CD14-positive monocyte (primary cell): ENCODE measurements around the gene ANTXR1. TPM values are rescaled to one million over a fixed set of nuclear protein-coding genes. Genes with fewer than 3 reads are reported as not detected.

Experiments
- DNase-seq, 3 donors: peaks; one replicate each; pipeline ENCODE4 v3.0.0-alpha.2; 2011 to 2022
- H2AFZ ChIP-seq: 2 replicates; pipeline ENCODE4 v1.6.0; 2012; ENCODE audit warnings: mild to moderate bottlenecking, low read depth, low read length, inconsistent platforms; ENCODE audit not compliant: insufficient read depth, poor library complexity, severe bottlenecking
- H3K27ac ChIP-seq, 2 donors: 1 replicate in 1 of 2; 2 replicates in 1 of 2; pipeline ENCODE4 v1.5.1; 2012 to 2013; ENCODE audit warnings: low read length in 2 of 2, control low read depth in 1 of 2, inconsistent platforms in 1 of 2, low read depth in 1 of 2, mild to moderate bottlenecking in 1 of 2
- H3K27me3 ChIP-seq, 2 donors: one replicate each; pipeline versions ENCODE4 v1.6.0 to v1.6.1; 2011 to 2013; ENCODE audit warnings: low read length in 2 of 2; ENCODE audit not compliant: control insufficient read depth in 2 of 2, insufficient read depth in 2 of 2
- H3K36me3 ChIP-seq, 2 donors: replicated peaks in 1 of 2; 1 replicate in 1 of 2; 2 replicates in 1 of 2; pipeline versions ENCODE4 v1.5.1 to v1.6.1; 2012 to 2013; ENCODE audit warnings: low read length in 2 of 2, control low read depth in 1 of 2, inconsistent platforms in 1 of 2, mild to moderate bottlenecking in 1 of 2; ENCODE audit not compliant: insufficient read depth in 2 of 2, control insufficient read depth in 1 of 2
- H3K4me1 ChIP-seq, 2 donors: 1 replicate in 1 of 2; 2 replicates in 1 of 2; pipeline versions ENCODE4 v1.5.1 to v1.6.1; 2012 to 2013; ENCODE audit warnings: low read length in 2 of 2, control low read depth in 1 of 2, inconsistent platforms in 1 of 2, mild to moderate bottlenecking in 1 of 2, moderate library complexity in 1 of 2; ENCODE audit not compliant: insufficient read depth in 2 of 2, control insufficient read depth in 1 of 2
- H3K4me2 ChIP-seq: replicated peaks from 2 replicates; pipeline ENCODE3; 2012; ENCODE audit warnings: low read length, moderate library complexity, mild to moderate bottlenecking; ENCODE audit not compliant: poor library complexity, severe bottlenecking; ENCODE audit errors: extremely low read depth
- H3K4me3 ChIP-seq, 3 experiments: fragments of 200-600 bp in 1 of 3; sonication (generic) in 1 of 3; replicated peaks in 1 of 3; 1 replicate in 2 of 3; 2 replicates in 1 of 3; pipeline ENCODE4 v1.5.1; 2011 to 2013; ENCODE audit warnings: low read length in 3 of 3, mild to moderate bottlenecking in 3 of 3, control low read depth in 2 of 3, low read depth in 2 of 3, inconsistent platforms in 1 of 3, moderate library complexity in 1 of 3
- H3K79me2 ChIP-seq: 2 replicates; pipeline ENCODE4 v1.6.0; 2012; ENCODE audit warnings: mild to moderate bottlenecking, control low read depth, inconsistent platforms, low read length, moderate library complexity; ENCODE audit not compliant: insufficient read depth
- H3K9ac ChIP-seq: 2 replicates; pipeline ENCODE4 v1.6.0; 2017; ENCODE audit warnings: low read length, mild to moderate bottlenecking; ENCODE audit not compliant: insufficient read depth, poor library complexity, severe bottlenecking
- H3K9me3 ChIP-seq, 2 donors: replicated peaks in 1 of 2; 1 replicate in 1 of 2; 2 replicates in 1 of 2; pipeline versions ENCODE4 v1.5.1 to v1.6.1; 2012 to 2013; ENCODE audit warnings: low read length in 2 of 2, control low read depth in 1 of 2; ENCODE audit not compliant: control insufficient read depth in 1 of 2, insufficient read depth in 1 of 2
- H4K20me1 ChIP-seq: 2 replicates; pipeline ENCODE4 v1.6.0; 2012; ENCODE audit warnings: mild to moderate bottlenecking, low read length, control low read depth, moderate library complexity; ENCODE audit not compliant: insufficient read depth
- H3K27ac Mint-ChIP-seq, 7 donors: one replicate each; pipeline ENCODE4 v1.8.0; 2020; ENCODE audit warnings: mild to moderate bottlenecking in 7 of 7, mixed read lengths in 7 of 7, moderate library complexity in 6 of 7, inconsistent platforms in 2 of 7
- H3K27me3 Mint-ChIP-seq, 3 donors: one replicate each; pipeline ENCODE4 v1.8.0; 2021 to 2022; ENCODE audit warnings: low read depth in 3 of 3, mild to moderate bottlenecking in 3 of 3, mixed read lengths in 3 of 3, moderate library complexity in 3 of 3, inconsistent platforms in 1 of 3
- H3K36me3 Mint-ChIP-seq, 2 donors: one replicate each; pipeline ENCODE4 v1.8.0; 2020; ENCODE audit warnings: mixed read lengths in 2 of 2, inconsistent platforms in 1 of 2, mild to moderate bottlenecking in 1 of 2
- H3K4me1 Mint-ChIP-seq: one replicate; pipeline ENCODE4 v1.8.0; 2020; ENCODE audit warnings: mild to moderate bottlenecking, mixed read lengths
- H3K4me3 Mint-ChIP-seq, 2 donors: one replicate each; pipeline ENCODE4 v1.8.0; 2020; ENCODE audit warnings: mild to moderate bottlenecking in 2 of 2, mixed read lengths in 2 of 2, moderate library complexity in 1 of 2
- H3K9me3 Mint-ChIP-seq, 7 donors: one replicate each; pipeline ENCODE4 v1.8.0; 2020 to 2022; ENCODE audit warnings: mixed read lengths in 7 of 7, mild to moderate bottlenecking in 6 of 7, moderate library complexity in 6 of 7, inconsistent platforms in 2 of 7
- CTCF ChIP-seq: fragments of 200-600 bp; IDR thresholded peaks from one replicate; pipeline ENCODE4 v1.8.0; 2022; ENCODE audit warnings: antibody characterized with exemption, mild to moderate bottlenecking
- WGBS: methylation state at CpG from one replicate; pipeline ENCODE4 v1.1.5; 2013; ENCODE audit warnings: missing lambda C conversion rate; ENCODE audit not compliant: insufficient coverage; 5-methylcytosine and 5-hydroxymethylcytosine counted together
- intact Hi-C, 2 donors: fragments of 100-400 bp; cut with micrococcal nuclease; formaldehyde crosslinking; loops; one replicate each; pipeline versions ENCODE4 v1.15.0 to v1.15.1; 2023
- polyA plus RNA-seq, 3 donors: library from polyadenylated mRNA; depleted of rRNA in 1 of 3; unstranded in 2 of 3; stranded (reverse) in 1 of 3; fragments of 300-500 nt in 2 of 3; fragments of >200 nt in 1 of 3; fragmentation: Illumina TruSeq in 2 of 3; gene quantifications; 1 replicate in 2 of 3; 2 replicates in 1 of 3; pipeline ENCODE4 v1.2.3, GENCODE V29; 2012 to 2021

ANTXR1 gene
- polyA plus RNA-seq, 3 donors, result not detected

GRCh38 chr2:69087912-69088240 lies 74.9 kb downstream of the ANTXR1 start:
- H3K4me1 Mint-ChIP-seq, result peaks cover 30% of the 10 kb centered on the region
- H3K4me1 ChIP-seq, result peaks cover 30 to 42% of the 10 kb centered on the region in 2 donors
- H2AFZ ChIP-seq, result no peak overlapping the region
- no peak for DNase-seq
- H3K4me3 ChIP-seq, result no peak overlapping the region
- H3K27ac ChIP-seq, result no peak overlapping the region
- no peaks in the 10 kb centered on the region for H3K79me2 ChIP-seq
- H3K27me3 Mint-ChIP-seq, result peaks cover 0 to 5% (median 2%) of the 10 kb centered on the region in 3 donors
- no peaks in the 10 kb centered on the region for H3K36me3 ChIP-seq
- no peaks in the 10 kb centered on the region for H3K27me3 ChIP-seq
- 88% methylated on average over 1 of the region's 1 CpG for WGBS
- no peak overlapping the region for H3K27ac Mint-ChIP-seq
- H4K20me1 ChIP-seq, result no peaks in the 10 kb centered on the region
- H3K36me3 Mint-ChIP-seq, result no peaks in the 10 kb centered on the region
- intact Hi-C loops, result no loop called here
- no peak overlapping the region for H3K9ac ChIP-seq
- no peaks in the 10 kb centered on the region for H3K9me3 ChIP-seq
- H3K4me2 ChIP-seq, result no peak overlapping the region
- no peak overlapping the region for H3K4me3 Mint-ChIP-seq
- TF ChIP-seq CTCF, result no peak
- peaks cover 0 to 5% (median 0%) of the 10 kb centered on the region in 7 donors for H3K9me3 Mint-ChIP-seq

GRCh38 chr2:69088466-69088865 lies 75.5 kb downstream of the ANTXR1 start:
- WGBS, result 100% methylated on average over 3 of the region's 3 CpGs
- no peaks in the 10 kb centered on the region for H3K36me3 Mint-ChIP-seq

More at GRCh38 chr2:69088466-69088865, 75.5 kb downstream of the ANTXR1 start:
- Histone ChIP-seq H3K9me3 (no peaks in the 10 kb centered on the region), H3K4me1 (peaks cover 24 to 36% of the 10 kb centered on the region in 2 donors), H3K27ac (no peak overlapping the region), H3K4me3 (no peak overlapping the region), H3K4me2 (no peak overlapping the region), H3K36me3 (no peaks in the 10 kb centered on the region), H3K79me2 (no peaks in the 10 kb centered on the region), H4K20me1 (no peaks in the 10 kb centered on the region), H2AFZ (no peak overlapping the region), H3K9ac (no peak overlapping the region), H3K27me3 (no peaks in the 10 kb centered on the region)
- peaks cover 28% of the 10 kb centered on the region for H3K4me1 Mint-ChIP-seq
- H3K4me3 Mint-ChIP-seq, result no peak overlapping the region
- intact Hi-C loops, result no loop called here
- no peak overlapping the region for H3K27ac Mint-ChIP-seq
- no peaks in the 10 kb centered on the region for H3K9me3 Mint-ChIP-seq
- DNase-seq, result no peak
- TF ChIP-seq CTCF, result no peak
- H3K27me3 Mint-ChIP-seq, result no peaks in the 10 kb centered on the region
